Activated CD4-positive, alpha-beta T cell treated with anti-CD3 and anti-CD28 coated beads, Interleukin-2, amount 50 U/mL, for 16 hours (primary cell): ENCODE measurements around the gene MYO5C.
"Not testable (repeated sequence)": the region's sequence is repeated elsewhere in the genome, so short reads cannot be mapped to it uniquely, and the experiment has no call there.

Source experiments
- DNase-seq: peaks from one replicate; pipeline ENCODE4 v3.0.0-alpha.2; 2020

MYO5C gene

DNA sequence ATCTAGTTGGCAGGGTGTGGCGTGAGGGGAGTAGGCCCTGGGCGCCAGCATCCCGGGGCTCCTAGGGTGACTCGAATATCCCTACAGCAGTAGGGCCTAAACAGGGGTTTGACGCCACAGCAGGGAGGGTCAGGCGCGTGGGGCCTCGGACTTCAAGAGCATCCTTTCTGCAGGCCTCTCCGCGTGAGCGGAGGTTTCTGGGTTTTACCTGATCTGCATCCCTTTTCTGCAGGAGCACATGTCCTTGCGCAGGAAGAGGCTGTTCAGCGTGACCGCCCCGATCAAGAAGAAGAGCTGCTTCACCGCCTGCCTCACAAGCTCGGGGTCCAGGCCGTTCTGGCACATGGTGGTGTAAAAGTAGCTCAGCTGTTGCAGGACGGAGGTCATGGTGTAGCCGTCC, 90.9 kb downstream of the MYO5C start:
- no peak for DNase-seq

DNA sequence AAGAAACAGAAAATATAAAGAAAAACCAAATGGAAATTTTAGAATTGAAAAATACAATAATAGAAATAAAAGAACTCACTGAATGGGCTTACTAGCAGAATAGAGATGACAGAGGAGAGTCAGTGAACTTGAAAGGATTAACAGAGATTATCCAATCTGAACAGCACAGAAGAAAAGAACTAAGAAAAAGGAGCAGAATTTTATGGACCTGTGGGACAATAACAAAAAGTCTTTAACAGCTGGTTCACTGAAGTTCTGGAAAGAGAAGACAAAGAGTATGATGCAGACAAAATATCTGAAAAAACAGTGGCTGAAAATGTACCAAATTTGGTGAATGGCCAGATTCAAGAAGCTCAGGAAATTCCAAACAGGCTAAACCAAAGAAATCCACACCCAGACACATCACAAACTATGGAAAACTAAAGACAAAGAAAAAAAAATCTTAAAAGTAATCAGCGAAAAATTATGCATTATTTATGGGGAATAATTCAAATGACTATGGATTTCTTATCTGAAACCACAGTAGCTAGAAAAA, 94.7 kb downstream of the MYO5C start:
- no peak for DNase-seq

DNA sequence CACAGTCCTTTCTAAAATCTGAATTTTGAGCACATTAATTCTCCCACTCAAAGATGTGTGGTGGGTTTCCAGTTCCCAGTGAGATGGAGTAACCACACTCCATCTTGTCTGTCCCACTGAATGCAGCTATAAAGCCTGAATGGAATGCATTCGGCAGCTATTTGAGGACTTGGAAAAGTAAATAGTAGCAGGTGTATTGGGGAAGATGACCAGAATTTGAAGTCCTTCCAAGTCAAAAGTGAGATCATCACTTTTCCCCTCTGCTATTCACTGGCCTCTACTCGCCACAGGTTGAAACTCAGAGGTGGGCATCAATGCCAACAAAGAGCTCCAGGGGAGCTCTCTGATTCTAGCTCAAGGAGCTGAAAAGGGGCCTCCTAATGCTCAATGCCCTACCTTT, 96.3 kb downstream of the MYO5C start:
- no peak for DNase-seq

DNA sequence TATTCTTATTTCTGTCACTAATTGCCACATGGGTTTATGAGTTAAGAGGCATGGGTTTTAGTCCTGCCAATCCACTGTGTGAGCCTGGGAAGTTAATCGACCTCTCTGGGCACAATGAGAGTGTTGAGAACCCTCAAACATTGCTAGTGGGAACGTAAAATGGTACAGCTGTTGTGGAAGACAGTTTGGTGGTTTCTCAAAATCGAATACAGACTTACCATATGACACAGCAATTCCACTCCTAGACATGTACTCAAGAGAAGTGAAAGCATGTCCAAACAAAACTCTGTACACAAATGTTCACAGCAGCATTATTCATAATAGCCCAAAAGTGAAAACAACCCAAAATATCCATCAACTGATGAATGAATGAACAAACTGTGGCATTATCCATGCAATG, 98.7 kb downstream of the MYO5C start:
- DNase-seq, result no peak

DNA sequence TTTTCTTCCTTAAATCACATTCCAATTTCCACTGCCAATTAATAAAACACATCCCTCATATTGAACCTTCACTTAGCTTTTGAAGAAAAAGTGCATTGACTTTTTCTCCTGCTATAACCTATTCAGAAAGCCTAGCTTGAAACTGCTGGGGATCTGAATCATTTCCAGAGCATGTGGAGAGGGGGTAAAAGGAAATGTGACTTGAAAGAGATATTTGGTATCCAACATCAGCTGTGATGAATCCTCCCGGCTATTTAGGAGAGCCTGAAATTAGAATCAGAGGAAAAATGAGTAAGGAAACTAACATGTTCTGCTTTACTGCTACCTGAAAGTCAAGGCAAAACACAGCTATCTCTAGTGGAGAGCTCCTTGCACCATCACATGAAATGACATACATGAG, 101.8 kb downstream of the MYO5C start:
- DNase-seq, result no peak

GRCh38 chr15:52193321-52193720, 102.3 kb downstream of the MYO5C start:
- no peak for DNase-seq

- no peak for DNase-seq
Observed at GRCh38 chr15:52191207-52191606, 104.4 kb downstream of the MYO5C start, which contains the start of gene GNB5. Gene GNB5 (minus strand): TSS chr15:52191392. CDS start chr15:52184676, 6,716 bp downstream.

GRCh38 chr15:52186651-52187486, 108.7 kb downstream of the MYO5C start:
- DNase-seq, result no peak

GRCh38 chr15:52185151-52185561, 110.4 kb downstream of the MYO5C start:
- DNase-seq, result no peak

GRCh38 chr15:52184721-52185120, 110.9 kb downstream of the MYO5C start:
- no peak for DNase-seq

GRCh38 chr15:52183562-52184173, 111.9 kb downstream of the MYO5C start:
- peak; percentile 18 for DNase-seq

DNA sequence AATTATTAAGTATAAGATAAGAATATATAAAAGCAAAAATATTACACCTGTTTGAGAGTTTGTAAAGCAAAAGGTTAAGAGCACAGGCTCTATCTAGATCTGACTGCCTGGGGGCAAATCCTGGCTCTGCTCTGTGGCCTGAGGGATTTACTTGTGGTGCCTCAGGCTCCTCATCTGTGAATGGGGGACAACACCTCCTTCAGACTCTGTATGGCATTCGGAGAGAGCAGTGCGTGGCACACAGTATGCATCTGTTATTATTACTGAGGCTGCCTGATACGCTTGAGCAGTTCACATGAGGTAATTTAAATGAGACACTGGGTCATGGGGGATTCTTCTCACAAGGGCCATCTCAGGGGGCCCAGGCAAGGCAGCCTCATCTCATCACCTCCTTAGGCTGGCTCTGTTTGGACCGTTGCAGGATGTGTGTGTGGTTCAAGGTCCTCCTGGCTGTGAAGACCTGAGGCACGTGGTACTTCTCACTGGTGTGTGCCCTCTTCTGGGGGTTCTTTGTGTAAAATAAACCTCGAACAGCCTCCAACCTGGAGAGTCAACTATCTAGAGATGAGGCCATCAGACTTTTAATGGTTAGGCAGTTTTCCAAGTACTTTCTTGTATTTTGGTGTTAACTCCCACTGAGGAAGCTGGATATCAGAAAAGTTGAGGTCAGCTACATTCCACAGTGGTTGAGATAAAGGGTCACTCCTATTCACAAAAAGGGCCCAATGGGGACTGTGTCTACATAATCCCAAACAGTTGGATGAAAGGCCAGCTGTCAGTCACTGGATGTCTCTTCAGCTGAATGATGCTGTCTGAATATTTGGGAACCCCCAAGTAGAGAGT, 113.4 kb downstream of the MYO5C start:
- DNase-seq, result no peak

GRCh38 chr15:52180851-52181450, 114.7 kb downstream of the MYO5C start:
- no peak for DNase-seq

DNA sequence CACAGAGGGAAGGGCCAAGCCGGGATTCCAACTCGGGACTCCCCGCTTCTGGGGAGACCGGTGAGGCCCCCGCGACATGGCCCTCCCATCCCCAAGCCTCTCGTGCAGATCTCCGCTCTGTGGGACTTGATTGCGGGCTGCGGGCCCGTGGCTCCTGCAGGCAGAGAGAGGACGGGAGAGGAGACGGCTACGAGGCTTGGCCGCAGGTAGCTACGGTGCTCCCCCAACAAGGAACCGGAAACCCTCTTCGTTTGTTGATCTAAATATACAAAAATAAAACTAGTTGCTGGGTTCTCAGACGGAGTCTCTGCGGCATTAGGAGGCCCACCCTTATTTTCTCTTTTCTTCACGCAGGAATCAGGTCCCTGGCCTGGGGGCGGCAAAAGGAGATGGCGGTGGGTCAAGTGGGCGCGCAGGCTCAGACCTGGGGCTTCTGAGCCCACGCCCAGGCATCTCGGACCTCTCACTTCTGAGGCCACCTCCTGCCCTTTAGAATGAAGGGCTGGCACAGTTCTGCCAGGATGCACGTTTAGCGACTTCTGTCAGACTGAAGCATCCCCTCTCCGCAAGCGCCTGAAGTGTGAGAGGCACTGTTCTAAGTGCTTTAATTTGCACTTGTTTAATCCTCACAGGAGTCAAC, 115.3 kb downstream of the MYO5C start:
- peak; percentile 21 for DNase-seq

DNA sequence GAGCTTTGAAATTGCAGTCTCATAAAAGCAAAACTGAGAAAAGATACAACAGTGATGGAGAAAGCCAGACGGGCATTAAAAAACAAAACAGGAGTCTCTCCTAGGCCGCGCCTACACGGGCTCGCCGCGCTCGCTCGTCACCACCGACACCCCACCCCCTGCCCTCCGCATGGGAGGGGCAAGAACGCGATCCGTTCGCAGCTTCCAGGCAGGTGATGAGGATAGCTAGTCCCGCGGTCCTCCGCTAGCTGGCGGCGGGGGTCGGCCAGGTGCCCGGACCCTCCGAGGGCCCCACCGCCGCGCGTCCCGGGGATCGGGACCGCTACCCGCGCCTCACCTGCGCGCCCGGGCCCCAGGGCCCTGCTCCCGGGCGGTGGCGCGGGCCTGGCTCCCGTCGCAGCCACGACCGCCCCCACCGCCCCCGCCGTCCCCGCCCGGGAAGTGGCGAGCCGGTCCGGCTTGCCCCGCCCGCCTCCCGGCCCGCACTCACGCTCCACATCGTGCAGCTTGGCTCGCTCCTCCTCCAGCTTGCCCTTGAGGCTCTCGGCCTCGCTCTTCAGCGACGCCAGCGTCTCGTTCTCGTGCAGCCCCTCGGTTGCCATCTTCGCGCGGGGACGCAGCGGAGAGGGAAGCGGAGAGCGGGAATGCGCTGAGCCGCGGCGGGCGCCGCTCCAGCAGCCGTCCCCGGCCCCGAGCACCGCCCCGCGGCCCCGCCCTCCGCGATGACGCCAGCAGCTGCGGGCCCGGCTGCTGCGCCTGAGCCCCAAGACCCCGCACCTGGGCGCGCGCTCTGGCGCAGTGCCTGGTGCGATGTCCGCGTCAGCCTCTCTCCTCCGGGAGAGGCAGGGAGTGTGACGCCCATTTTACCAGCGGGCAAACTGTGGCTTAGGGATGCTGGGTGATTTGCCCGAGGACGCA, 116.1 kb downstream of the MYO5C start:
- DNase-seq, result peak; percentile 87

- no peak for DNase-seq
Observed at GRCh38 chr15:52178765-52179164, 116.8 kb downstream of the MYO5C start.

GRCh38 chr15:52172869-52173268, 122.7 kb downstream of the MYO5C start:
- DNase-seq, result no peak

- no peak for DNase-seq
Observed at GRCh38 chr15:52171807-52172206, 123.8 kb downstream of the MYO5C start.

DNA sequence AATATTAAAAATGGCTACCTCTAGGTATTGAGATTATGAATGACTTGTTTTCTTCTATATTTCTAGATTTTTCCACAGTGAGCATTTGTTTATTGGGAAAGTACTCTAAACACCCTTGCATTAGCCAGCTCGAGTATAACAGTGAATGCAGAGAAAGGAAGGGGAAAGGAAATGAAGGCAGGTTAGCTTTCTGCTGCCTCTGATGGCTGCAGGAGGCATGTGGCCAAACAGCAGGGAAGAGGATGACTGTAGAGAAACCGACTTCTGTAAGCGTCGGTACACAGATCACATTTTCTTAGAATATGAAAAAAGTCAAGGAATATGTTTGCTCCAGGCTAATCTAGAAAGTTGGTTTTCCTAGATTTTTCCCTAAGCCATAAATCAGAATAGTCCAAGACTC, 124.2 kb downstream of the MYO5C start:
- no peak for DNase-seq

- DNase-seq, result not testable (repeated sequence)
Observed at GRCh38 chr15:52170199-52170598, 125.4 kb downstream of the MYO5C start.

GRCh38 chr15:52165494-52166131, 130.0 kb downstream of the MYO5C start:
- DNase-seq, result not testable (repeated sequence)
